HepG2 (cell line): ENCODE data around the gene KCNS1. TPM values are rescaled to one million over a fixed set of nuclear protein-coding genes. Genes with fewer than 3 reads are reported as not detected.

Experiments used
- ATAC-seq: fragments of 200-7000 bp; cut with Tn5 transposase; 3 replicates; pipeline ENCODE4 v1.9.1; 2020; ENCODE audit warnings: mild to moderate bottlenecking, moderate library complexity
- BruUV-seq: library from RNA; stranded (reverse); fragments of 400-500 nt; replicated peaks from 2 replicates; lab custom pipeline; 2021; lab: Mats Ljungman, UMichigan
- CTCF ChIA-PET: fragments of 300-600 bp; formaldehyde crosslinking; extraction: SDS; loops from one replicate; lab custom pipeline; 2021; ENCODE audit warnings: low total read pairs, inconsistent platforms, low intra/inter-chr PET ratio; lab: Yijun Ruan, JAX
- POLR2A ChIA-PET: fragments of 350-600 bp; sonication (Branson Sonifier 250); formaldehyde crosslinking; loops from one replicate; lab custom pipeline; 2020; ENCODE audit warnings: antibody characterized with exemption, inconsistent platforms; lab: Yijun Ruan, JAX
- DNase-seq: peaks from one replicate; pipeline ENCODE4 v3.0.0-alpha.2; 2015; ENCODE audit warnings: low spot score
- FAIRE-seq: peaks from 3 replicates; lab custom pipeline; 2011; peaks lifted over from hg19 to GRCh38; lab: Jason Lieb, UNC
- H2AFZ ChIP-seq: one replicate; pipeline ENCODE4 v1.6.1; 2011; ENCODE audit warnings: low read length, inconsistent platforms
- H3K27ac ChIP-seq: fragments of 300-600 bp; 3 replicates; pipeline ENCODE4 v1.8.0; 2011; ENCODE audit warnings: mixed run types, mild to moderate bottlenecking, mixed read lengths, low read length, inconsistent platforms; ENCODE audit not compliant: insufficient read depth; ENCODE audit errors: extremely low read length
- H3K27me3 ChIP-seq, 2 experiments: fragments of 200-600 bp in 1 of 2; 2 replicates in 1 of 2; 3 replicates in 1 of 2; pipeline versions ENCODE4 v1.6.0 to v1.8.0; 2011; ENCODE audit warnings: low read length in 2 of 2, mild to moderate bottlenecking in 2 of 2, moderate library complexity in 2 of 2, inconsistent platforms in 1 of 2; ENCODE audit not compliant: insufficient read depth in 2 of 2, control insufficient read depth in 1 of 2
- H3K36me3 ChIP-seq, 2 experiments: fragments of 200-600 bp in 1 of 2; replicated peaks in 1 of 2; 2 replicates in 1 of 2; 3 replicates in 1 of 2; pipeline versions ENCODE4 v1.5.1 to v1.8.0; 2011; ENCODE audit warnings: low read length in 2 of 2, inconsistent platforms in 1 of 2; ENCODE audit not compliant: insufficient read depth in 2 of 2, control insufficient read depth in 1 of 2
- H3K4me1 ChIP-seq: 2 replicates; pipeline ENCODE4 v1.5.1; 2012; ENCODE audit warnings: low read length, inconsistent platforms; ENCODE audit not compliant: insufficient read depth
- H3K4me2 ChIP-seq: 2 replicates; pipeline ENCODE4 v1.6.0; 2011; ENCODE audit warnings: low read depth, low read length, inconsistent platforms
- H3K4me3 ChIP-seq, 3 experiments: fragments of 200-600 bp in 1 of 3; sonication (generic), shearing (Covaris generic) in 1 of 3; replicated peaks in 1 of 3; 2 replicates each; pipeline ENCODE4 v1.5.1; 2011 to 2016; ENCODE audit warnings: low read length in 3 of 3, inconsistent platforms in 2 of 3, low read depth in 2 of 3, mild to moderate bottlenecking in 2 of 3, control low read depth in 1 of 3, mixed read lengths in 1 of 3; ENCODE audit not compliant: insufficient read depth in 1 of 3
- H3K79me2 ChIP-seq: one replicate; pipeline ENCODE4 v1.6.1; 2011; ENCODE audit warnings: low read length, inconsistent platforms; ENCODE audit not compliant: insufficient read depth
- H3K9ac ChIP-seq: 2 replicates; pipeline ENCODE4 v1.6.0; 2011; ENCODE audit warnings: mild to moderate bottlenecking, low read depth, low read length, inconsistent platforms; ENCODE audit not compliant: insufficient read depth
- H3K9me3 ChIP-seq: 2 replicates; pipeline ENCODE4 v1.5.1; 2012; ENCODE audit warnings: mild to moderate bottlenecking, low read length
- H4K20me1 ChIP-seq: 2 replicates; pipeline ENCODE4 v1.6.0; 2011; ENCODE audit warnings: inconsistent platforms, mild to moderate bottlenecking, low read length, moderate library complexity; ENCODE audit not compliant: insufficient read depth
- GPN1 ChIP-seq: sonication (generic); formaldehyde crosslinking; IDR thresholded peaks from 2 replicates; pipeline ENCODE4 v1.5.1; 2020; ENCODE audit warnings: missing genetic modification reagents, borderline replicate concordance
- TEF ChIP-seq: sonication (generic); formaldehyde crosslinking; IDR thresholded peaks from 2 replicates; pipeline ENCODE4 v1.5.0; 2020; ENCODE audit warnings: missing genetic modification reagents
- ZNF280B ChIP-seq: sonication (generic); formaldehyde crosslinking; IDR thresholded peaks from 2 replicates; pipeline ENCODE4 v1.5.0; 2020; ENCODE audit warnings: missing genetic modification reagents, mild to moderate bottlenecking, borderline replicate concordance
- WGBS: methylation state at CpG from one replicate; pipeline ENCODE4 v1.1.6; 2017; ENCODE audit warnings: low lambda C conversion rate; 5-methylcytosine and 5-hydroxymethylcytosine counted together
- in situ Hi-C: cut with HindIII; loops from 2 replicates; pipeline ENCODE4 v1.10.0; 2017; ENCODE audit warnings: low pct_unique_long_range_greater_than_20kb; ENCODE audit not compliant: extremely low pct_ligation_motif_present
- intact Hi-C: fragments of 100-400 bp; cut with micrococcal nuclease; formaldehyde crosslinking; loops from one replicate; pipeline ENCODE4 v1.10.0; 2022; ENCODE audit not compliant: unreplicated experiment
- polyA plus RNA-seq, 8 experiments: library from polyadenylated mRNA; depleted of rRNA in 3 of 8; stranded (reverse) in 7 of 8; unstranded in 1 of 8; fragments of >200 nt; fragmentation: Illumina TruSeq in 4 of 8; extraction: Trizol in 4 of 8; gene quantifications; 2 replicates each; pipeline versions ENCODE4 v1.2.1 to v1.2.3, GENCODE V29; 2011 to 2016; ENCODE audit warnings: low read depth in 4 of 8, missing spikeins in 1 of 8, mixed read lengths in 1 of 8; ENCODE audit not compliant: insufficient read depth in 1 of 8
- total RNA-seq, 5 experiments: library from RNA; depleted of rRNA; stranded (reverse); fragments of >200 nt; fragmentation: Illumina TruSeq; extraction: Trizol; gene quantifications; 2 replicates each; pipeline ENCODE4 v1.2.3, GENCODE V29; 2016; ENCODE audit warnings: low read depth in 1 of 5

The KCNS1 gene
- total and polyA plus RNA-seq, 2 of the 13 experiments (the other 11 are each of a cell fraction or from before 2014, with no cell fraction given), result 0.03 TPM; not detected in 1

GRCh38 chr20:45059022-45059728, 41.8 kb downstream of the KCNS1 start:
- in situ Hi-C loops, result no loop called here
- 93% methylated on average over 6 of the region's 6 CpGs for WGBS
- Histone ChIP-seq H4K20me1 (no peaks in the 10 kb centered on the region), H3K36me3 (peaks cover 3 to 18% of the 10 kb centered on the region in 2 experiments), H3K4me3 (no peak overlapping the region), H3K9me3 (no peaks in the 10 kb centered on the region), H3K27ac (no peak overlapping the region), H3K4me2 (no peak overlapping the region), H2AFZ (no peak overlapping the region), H3K27me3 (no peaks in the 10 kb centered on the region), H3K4me1 (0 out of 2 replicates have a peak, but pooled peaks cover 5% of the 10 kb centered on the region), H3K79me2 (no peaks in the 10 kb centered on the region), H3K9ac (no peak overlapping the region)
- ChIA-PET CTCF (no interaction called here), POLR2A (no interaction called here)
- intact Hi-C loops, result no loop called here
- BruUV-seq, result no TSS peak
- DNase-seq, result no peak
- ATAC-seq, result no peak
- TF ChIP-seq GPN1 (CRISPR knock-in tag), result no peak
- no peak for TF ChIP-seq ZNF280B (CRISPR knock-in tag)
- TF ChIP-seq TEF (CRISPR knock-in tag), result no peak
- no peak for FAIRE-seq
